Gastrocnemius medialis (tissue), 4 donors: ENCODE measurements around the gene PUS7L. TPM values are rescaled to one million over a fixed set of nuclear protein-coding genes. Genes with fewer than 3 reads are reported as not detected.

ENCODE experiments used
- total RNA-seq, 4 donors: library from RNA; depleted of rRNA; stranded (reverse); fragments of >200 nt; gene quantifications; one replicate each; pipeline versions ENCODE4 v1.1.0 to v1.2.3, GENCODE V29; 2016

PUS7L gene
- total RNA-seq, 4 donors from 2014 or later: 2.0 to 5.8 (median 3.7) TPM

Other genes starting within 250 kb of the PUS7L start
- not detected for gene ADAMTS20, start 206.6 kb downstream of the PUS7L start, total RNA-seq
- 10 to 100 TPM in 1 of 4 donors, 1 to 10 TPM in 3; 2.5 to 10.0 (median 2.9) TPM for gene IRAK4, start 161 bp upstream of the PUS7L start, total RNA-seq
- gene TWF1, start 47.5 kb upstream of the PUS7L start, total RNA-seq: 10 to 100 TPM in 2 of 4 donors, 1 to 10 TPM in 2; 7.4 to 10.7 (median 9.0) TPM
- 10 to 100 TPM in 1 of 4 donors, 1 to 10 TPM in 3; 3.5 to 19.4 (median 6.1) TPM for gene TMEM117, start 77.3 kb upstream of the PUS7L start, total RNA-seq